GM18507 (cell line): ENCODE data around the gene TMOD2.

ENCODE experiments used
- DNase-seq: peaks from one replicate; pipeline ENCODE4 v3.0.0; 2011; ENCODE audit warnings: low read depth; ENCODE audit not compliant: insufficient read length; ENCODE audit errors: extremely low spot score
- FAIRE-seq: peaks from 2 replicates; lab custom pipeline; 2011; peaks lifted over from hg19 to GRCh38; lab: Jason Lieb, UNC

The TMOD2 gene

GRCh38 chr15:51802593-51802992 is 51.2 kb downstream of the TMOD2 start:
- FAIRE-seq: no peak
- DNase-seq: no peak

- DNase-seq: no peak
These were observed 52.6 kb downstream of the TMOD2 start for GRCh38 chr15:51803965-51804364.

GRCh38 chr15:51806123-51806522 is 54.7 kb downstream of the TMOD2 start:
- FAIRE-seq (no peak), DNase-seq (no peak)

More at GRCh38 chr15:51803965-51804364, 52.6 kb downstream of the TMOD2 start:
- FAIRE-seq: no peak

GRCh38 chr15:51809457-51809856 is 58.1 kb downstream of the TMOD2 start:
- DNase-seq (no peak), FAIRE-seq (no peak)

- FAIRE-seq (no peak), DNase-seq (no peak)
These were observed 61.2 kb downstream of the TMOD2 start for GRCh38 chr15:51812598-51812997.

GRCh38 chr15:51814606-51815005 is 63.2 kb downstream of the TMOD2 start:
- FAIRE-seq (no peak), DNase-seq (no peak)

GRCh38 chr15:51816611-51817010 is 65.2 kb downstream of the TMOD2 start:
- FAIRE-seq (no peak), DNase-seq (no peak)

- no peak for FAIRE-seq
These were observed 66.8 kb downstream of the TMOD2 start for GRCh38 chr15:51818150-51818549.

GRCh38 chr15:51825698-51826097 is 74.3 kb downstream of the TMOD2 start:
- DNase-seq: no peak

More at GRCh38 chr15:51818150-51818549, 66.8 kb downstream of the TMOD2 start:
- DNase-seq: no peak

GRCh38 chr15:51828621-51829375 is 77.4 kb downstream of the TMOD2 start:
- FAIRE-seq: no peak

More at GRCh38 chr15:51825698-51826097, 74.3 kb downstream of the TMOD2 start:
- no peak for FAIRE-seq

GRCh38 chr15:51829376-51830275 is 78.2 kb downstream of the TMOD2 start, which contains the start of gene TMOD3:
Gene TMOD3, plus strand, starts transcription at chr15:51829653. Its CDS starts 33,232 bp downstream, at chr15:51862885.
- DNase-seq (peak; percentile 93), FAIRE-seq (peak; percentile 95)

More at GRCh38 chr15:51828621-51829375, 77.4 kb downstream of the TMOD2 start:
- no peak for DNase-seq

- DNase-seq (no peak), FAIRE-seq (peak; percentile 69)
These were observed 78.9 kb downstream of the TMOD2 start for GRCh38 chr15:51830276-51830806.

- FAIRE-seq: no peak
- no peak for DNase-seq
These were observed 82.4 kb downstream of the TMOD2 start for GRCh38 chr15:51833772-51834171.

- FAIRE-seq (peak; percentile 90), DNase-seq (no peak)
These were observed 86.4 kb downstream of the TMOD2 start for GRCh38 chr15:51837792-51838251.

GRCh38 chr15:51838270-51838669 is 86.9 kb downstream of the TMOD2 start:
- no peak for DNase-seq
- FAIRE-seq: no peak

GRCh38 chr15:51840692-51841091 is 89.3 kb downstream of the TMOD2 start:
- no peak for FAIRE-seq
- no peak for DNase-seq

- DNase-seq (no peak), FAIRE-seq (no peak)
These were observed 90.1 kb downstream of the TMOD2 start for GRCh38 chr15:51841406-51842040.

- FAIRE-seq (no peak), DNase-seq (no peak)
These were observed 90.9 kb downstream of the TMOD2 start for GRCh38 chr15:51842265-51842664.
